Measurements from ENCODE around the gene VSIG10. TPM values are rescaled to one million over a fixed set of nuclear protein-coding genes. Genes with fewer than 3 reads are reported as not detected.

The VSIG10 gene
- total RNA-seq, 1 experiment from 2014 or later = 56.2 TPM

- intact Hi-C loops (cut with micrococcal nuclease; ENCODE audit: unreplicated experiment) (loop anchor here (5.0 kb wide), 1 partner anchor 138 kb away; no protein-coding TSS in a partner anchor), in situ Hi-C loops (cut with HindIII; ENCODE audit: low pct_unique_long_range_greater_than_20kb, low sequenced_read_pairs) (no loop called here)
- no peak for DNase-seq (ENCODE audit: low read depth, low spot score)
- H3K4me3 ChIP-seq (ENCODE audit: low read depth in 2 of 2, low read length in 2 of 2) = no peak overlapping the region
- no peaks in the 10 kb centered on the region for H3K27me3 ChIP-seq (ENCODE audit: control insufficient read depth, insufficient read depth, low read length)
- no TSS peak for BruUV-seq (replicated peaks)
- POLR2A ChIA-PET = no interaction called here
- H3K36me3 ChIP-seq (ENCODE audit: control insufficient read depth, insufficient read depth, low read length) = no peaks in the 10 kb centered on the region; the same call in 1 of the 2 replicates
- no peak for ATAC-seq
- CTCF ChIA-PET = no interaction called here
- no peak for TF ChIP-seq CTCF (IDR thresholded peaks at IDR 0.05)
- TF ChIP-seq REST (IDR thresholded peaks at IDR 0.05; ENCODE audit: insufficient read depth in 1 of 2, low read depth in 2 of 2, low read length in 1 of 2) = no peak
- TF ChIP-seq SIN3A (IDR thresholded peaks at IDR 0.05; ENCODE audit: borderline replicate concordance, insufficient read depth, low read depth, low read length) = no peak
- no peak for TF ChIP-seq TCF7L2 (IDR thresholded peaks at IDR 0.05; ENCODE audit: low read depth, low read length)
- TF ChIP-seq POLR2AphosphoS5 (IDR thresholded peaks at IDR 0.05; ENCODE audit: low read depth, low read length) = no peak
- no peak overlapping the region for H3K27ac ChIP-seq (ENCODE audit: low read length)
- H3K9me3 ChIP-seq (ENCODE audit: control insufficient read depth, insufficient read depth, low read depth, low read length) = no peaks in the 10 kb centered on the region
- H3K4me1 ChIP-seq (ENCODE audit: control insufficient read depth, insufficient read depth, low read length) = peaks cover 10% of the 10 kb centered on the region
These were observed 88.5 kb downstream of the VSIG10 start for GRCh38 chr12:118015306-118015705.

Other genes starting within 250 kb of the VSIG10 start
- 0.15 TPM for gene KSR2, start 135.0 kb downstream of the VSIG10 start, total RNA-seq (2021; ENCODE audit: unreplicated experiment)
- gene RFC5, start 87.3 kb downstream of the VSIG10 start, total RNA-seq (2021; ENCODE audit: unreplicated experiment) = 25.0 TPM
- 193 TPM for gene WSB2, start 42.8 kb downstream of the VSIG10 start, total RNA-seq (2021; ENCODE audit: unreplicated experiment)
- gene PEBP1, start 32.1 kb upstream of the VSIG10 start, total RNA-seq (2021; ENCODE audit: unreplicated experiment) = 168 TPM

Measured in Panc1 (cell line).